ENCODE data around the gene INHBB. TPM values are rescaled to one million over a fixed set of nuclear protein-coding genes. Genes with fewer than 3 reads are reported as not detected.

INHBB gene
- total and polyA plus RNA-seq, 12 donors = 0.89 to 9.2 (median 3.5) TPM

DNA sequence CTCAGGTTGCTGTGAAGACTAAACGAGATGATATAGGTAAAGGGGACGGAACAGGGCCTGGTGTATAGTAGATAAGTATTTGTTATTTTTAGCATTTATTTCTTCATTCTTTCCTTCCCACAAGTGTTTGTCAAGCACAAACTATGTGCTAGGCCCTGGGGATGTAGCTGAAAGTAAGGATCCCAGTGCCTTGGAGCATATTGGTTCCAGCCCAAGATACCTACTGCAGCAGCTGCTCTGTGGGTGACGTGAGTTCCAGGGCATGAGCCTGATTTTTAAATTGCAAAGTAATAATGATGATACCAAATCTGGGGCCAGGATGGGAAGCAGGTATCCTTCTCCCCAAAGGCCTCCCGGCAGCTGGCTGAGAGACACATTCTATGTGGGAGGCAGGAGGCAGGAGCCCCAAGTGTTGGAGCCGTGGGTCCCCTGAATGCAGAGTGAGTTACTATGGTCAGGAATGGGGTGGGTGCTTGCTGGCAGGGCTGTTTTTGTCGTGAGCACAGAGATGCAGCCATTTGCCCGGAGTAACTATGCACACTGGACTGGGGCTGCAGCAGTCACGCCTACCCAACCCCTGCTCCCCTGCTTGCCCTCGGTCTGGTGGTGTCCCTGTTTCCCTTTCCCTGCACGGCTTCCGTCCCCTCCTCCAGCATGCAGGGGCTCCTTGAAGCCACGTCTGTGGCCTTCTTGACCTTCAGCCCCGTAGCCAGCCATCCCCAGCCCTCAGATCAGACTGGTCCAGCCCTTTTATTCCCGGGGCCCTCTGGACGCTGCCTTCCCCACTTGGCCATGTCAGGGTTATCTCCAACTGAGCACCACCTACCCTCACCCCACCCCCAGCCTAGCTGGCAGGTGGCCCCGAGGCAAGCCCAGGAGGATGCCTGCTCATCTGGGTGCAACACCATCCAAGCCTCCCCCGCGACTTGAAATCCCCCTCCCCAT, 52.4 kb downstream of the INHBB start:
- Histone ChIP-seq H3K27me3 (peaks cover 0 to 48% (median 34%) of the 10 kb centered on the region in 7 donors), H3K4me3 (no peak overlapping the region)

DNA sequence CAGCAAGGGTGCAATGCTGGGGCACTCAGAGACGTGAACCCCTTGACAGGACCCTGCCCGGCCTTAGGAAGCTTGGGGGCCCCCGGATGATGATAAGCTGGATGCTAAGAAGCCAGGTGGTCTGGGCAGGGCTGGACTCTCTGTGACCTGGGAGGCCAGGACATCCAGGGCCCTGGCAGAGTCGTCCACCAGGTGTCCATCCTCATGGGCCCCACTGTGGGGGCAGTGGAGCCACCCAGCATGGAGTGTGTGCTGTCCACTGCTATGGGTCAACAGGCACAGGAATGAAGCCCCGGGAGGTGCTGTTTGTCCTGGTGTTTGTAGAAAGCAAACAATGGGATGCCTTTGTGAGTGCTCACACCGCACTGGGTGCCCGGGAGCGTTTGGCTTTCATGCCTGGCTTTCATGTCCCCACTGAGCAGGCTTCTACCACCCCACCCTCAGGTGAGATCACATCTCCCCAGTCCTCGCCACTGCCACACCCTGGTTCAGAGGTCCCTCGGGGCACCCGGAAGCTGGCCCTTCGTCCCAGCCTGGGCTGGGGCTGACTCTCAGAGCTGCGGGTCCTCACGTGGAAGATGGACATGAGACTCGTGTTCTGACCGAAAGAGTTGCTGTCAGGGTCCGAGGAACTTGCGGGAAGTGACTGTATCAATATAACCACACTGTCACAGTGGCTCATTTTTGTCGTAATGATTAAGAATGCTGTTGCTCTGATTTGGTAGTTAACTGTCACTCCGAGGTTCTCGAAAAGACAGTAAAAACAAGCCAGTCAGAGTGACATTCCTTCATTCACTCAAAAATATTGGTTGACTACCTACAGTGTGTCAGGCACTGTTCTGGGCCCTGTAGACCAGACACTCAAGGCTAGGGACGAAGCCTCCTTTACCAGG, 53.3 kb downstream of the INHBB start:
- Histone ChIP-seq H3K4me1 (no peaks in the 10 kb centered on the region), H3K27ac (no peak overlapping the region), H3K36me3 (no peaks in the 10 kb centered on the region), H3K9me3 (no peaks in the 10 kb centered on the region), H3K27me3 (peaks cover 0 to 48% (median 32%) of the 10 kb centered on the region in 7 donors), H3K4me3 (no peak overlapping the region)
- TF ChIP-seq, protein P1, sequence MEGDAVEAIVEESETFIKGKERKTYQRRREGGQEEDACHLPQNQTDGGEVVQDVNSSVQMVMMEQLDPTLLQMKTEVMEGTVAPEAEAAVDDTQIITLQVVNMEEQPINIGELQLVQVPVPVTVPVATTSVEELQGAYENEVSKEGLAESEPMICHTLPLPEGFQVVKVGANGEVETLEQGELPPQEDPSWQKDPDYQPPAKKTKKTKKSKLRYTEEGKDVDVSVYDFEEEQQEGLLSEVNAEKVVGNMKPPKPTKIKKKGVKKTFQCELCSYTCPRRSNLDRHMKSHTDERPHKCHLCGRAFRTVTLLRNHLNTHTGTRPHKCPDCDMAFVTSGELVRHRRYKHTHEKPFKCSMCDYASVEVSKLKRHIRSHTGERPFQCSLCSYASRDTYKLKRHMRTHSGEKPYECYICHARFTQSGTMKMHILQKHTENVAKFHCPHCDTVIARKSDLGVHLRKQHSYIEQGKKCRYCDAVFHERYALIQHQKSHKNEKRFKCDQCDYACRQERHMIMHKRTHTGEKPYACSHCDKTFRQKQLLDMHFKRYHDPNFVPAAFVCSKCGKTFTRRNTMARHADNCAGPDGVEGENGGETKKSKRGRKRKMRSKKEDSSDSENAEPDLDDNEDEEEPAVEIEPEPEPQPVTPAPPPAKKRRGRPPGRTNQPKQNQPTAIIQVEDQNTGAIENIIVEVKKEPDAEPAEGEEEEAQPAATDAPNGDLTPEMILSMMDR (IDR thresholded peaks at IDR 0.05) = no peak
- ATAC-seq (no peak), DNase-seq (no peak)
- WGBS, 2 donors = 81 to 85% methylated on average over 22 of the region's 22 CpGs
- intact Hi-C loops (cut with DNase I) = no loop called here

More for the DNA sequence above, 52.4 kb downstream of the INHBB start:
- intact Hi-C loops (cut with DNase I) = no loop called here
- Histone ChIP-seq H3K27ac (no peak overlapping the region), H3K9me3 (no peaks in the 10 kb centered on the region), H3K4me1 (no peaks in the 10 kb centered on the region), H3K36me3 (no peaks in the 10 kb centered on the region)
- WGBS, 2 donors = 71% methylated on average over 18 of the region's 18 CpGs
- DNase-seq = no peak
- no peak for ATAC-seq
- TF ChIP-seq, protein P1 (IDR thresholded peaks at IDR 0.05) = no peak

DNA sequence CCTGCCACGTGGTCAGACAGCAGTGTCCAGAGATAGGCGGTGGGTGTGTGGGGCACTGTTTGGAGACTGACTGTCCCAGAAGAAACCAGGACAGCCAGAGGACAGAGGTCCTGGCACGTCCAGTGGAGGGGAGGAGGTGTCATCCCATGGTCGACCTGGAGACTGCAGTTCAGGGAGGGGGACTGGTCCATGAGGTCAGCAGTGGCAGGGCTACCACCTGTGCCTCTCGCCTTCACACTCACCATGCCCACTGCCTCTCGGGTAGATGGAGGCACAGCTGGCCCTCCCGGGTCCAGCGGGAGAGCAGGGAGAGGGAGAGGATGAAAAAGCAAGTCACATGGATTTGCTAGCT, 53.9 kb downstream of the INHBB start:
- WGBS, 2 donors = 79 to 82% methylated on average over 8 of the region's 8 CpGs

DNA sequence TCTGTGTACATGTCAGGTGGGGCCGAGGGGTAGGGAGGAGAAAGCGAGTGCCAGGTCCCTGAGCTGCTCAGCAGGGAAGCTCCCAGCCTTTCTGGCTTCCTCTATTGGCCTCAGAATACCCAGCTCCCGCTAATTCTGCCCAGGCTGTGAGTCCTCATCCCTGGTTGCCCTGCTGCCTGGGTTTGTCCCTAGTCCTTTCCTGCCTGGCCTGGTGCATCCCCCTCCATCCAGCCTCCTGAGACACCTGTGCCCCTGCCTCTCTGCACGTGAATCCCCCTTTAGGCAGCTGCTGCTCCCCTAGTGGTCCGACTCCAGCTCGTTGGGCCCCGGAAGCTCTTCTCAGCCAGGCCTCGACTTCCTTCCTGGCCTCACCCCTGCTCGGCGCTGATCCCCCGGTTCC, 54.6 kb downstream of the INHBB start:
- peaks cover 0 to 44% (median 18%) of the 10 kb centered on the region in 7 donors for H3K27me3 ChIP-seq
- H3K9me3 ChIP-seq = no peaks in the 10 kb centered on the region
- TF ChIP-seq, protein P1 (IDR thresholded peaks at IDR 0.05) = no peak
- no peaks in the 10 kb centered on the region for H3K36me3 ChIP-seq
- 68 to 79% methylated on average over 11 of the region's 11 CpGs for WGBS, 2 donors
- no peak for DNase-seq
- intact Hi-C loops (cut with DNase I) = no loop called here
- no peak for ATAC-seq
- no peaks in the 10 kb centered on the region for H3K4me1 ChIP-seq
- H3K27ac ChIP-seq = no peak overlapping the region
- no peak overlapping the region for H3K4me3 ChIP-seq

More for the DNA sequence above, 53.9 kb downstream of the INHBB start:
- ATAC-seq = no peak
- Histone ChIP-seq H3K27ac (no peak overlapping the region), H3K9me3 (no peaks in the 10 kb centered on the region), H3K36me3 (no peaks in the 10 kb centered on the region), H3K27me3 (peaks cover 0 to 48% (median 25%) of the 10 kb centered on the region in 7 donors), H3K4me1 (no peaks in the 10 kb centered on the region), H3K4me3 (no peak overlapping the region)
- intact Hi-C loops (cut with DNase I) = no loop called here
- DNase-seq = no peak
- TF ChIP-seq, protein P1 (IDR thresholded peaks at IDR 0.05) = no peak

Data from heart right ventricle (tissue), 16 donors.